ENCODE data around the gene HSPB9.

HSPB9 gene

GRCh38 chr17:42165751-42166150, 43.1 kb downstream of the HSPB9 start:
- Histone ChIP-seq H3K9me3 (replicated peaks; ENCODE audit: low read length) (no peaks in the 10 kb centered on the region), H3K27me3 (ENCODE audit: control insufficient read depth, insufficient read depth, low read length) (peaks cover 12% of the 10 kb centered on the region), H3K4me2 (ENCODE audit: low read length) (no peak overlapping the region), H3K36me3 (ENCODE audit: insufficient read depth, low read length) (no peaks in the 10 kb centered on the region), H3K4me1 (ENCODE audit: control insufficient read depth, insufficient read depth, low read length) (no peaks in the 10 kb centered on the region), H3K9ac (ENCODE audit: low read depth, low read length) (no peak overlapping the region), H3K4me3 (ENCODE audit: low read length) (no peak overlapping the region)

GRCh38 chr17:42166196-42166763, 43.7 kb downstream of the HSPB9 start:
- no peak overlapping the region for H3K4me3 ChIP-seq (ENCODE audit: low read length)
- H3K36me3 ChIP-seq (ENCODE audit: insufficient read depth, low read length) = no peaks in the 10 kb centered on the region
- no peak overlapping the region for H3K4me2 ChIP-seq (ENCODE audit: low read length)
- peaks cover 17% of the 10 kb centered on the region for H3K27me3 ChIP-seq (ENCODE audit: control insufficient read depth, insufficient read depth, low read length)
- H3K9me3 ChIP-seq (replicated peaks; ENCODE audit: low read length) = no peaks in the 10 kb centered on the region
- H3K4me1 ChIP-seq (ENCODE audit: control insufficient read depth, insufficient read depth, low read length) = no peaks in the 10 kb centered on the region
- no peak overlapping the region for H3K9ac ChIP-seq (ENCODE audit: low read depth, low read length)

- H3K4me3 ChIP-seq (ENCODE audit: low read length) = no peak overlapping the region
- no peaks in the 10 kb centered on the region for H3K4me1 ChIP-seq (ENCODE audit: control insufficient read depth, insufficient read depth, low read length)
- no peaks in the 10 kb centered on the region for H3K36me3 ChIP-seq (ENCODE audit: insufficient read depth, low read length)
- H3K27me3 ChIP-seq (ENCODE audit: control insufficient read depth, insufficient read depth, low read length) = peaks cover 31% of the 10 kb centered on the region
- no peak overlapping the region for H3K4me2 ChIP-seq (ENCODE audit: low read length)
- H3K9ac ChIP-seq (ENCODE audit: low read depth, low read length) = no peak overlapping the region
- no peaks in the 10 kb centered on the region for H3K9me3 ChIP-seq (replicated peaks; ENCODE audit: low read length)
These were observed 45.2 kb downstream of the HSPB9 start for GRCh38 chr17:42167807-42168206.

GRCh38 chr17:42169351-42169750, 46.7 kb downstream of the HSPB9 start:
- H3K4me2 ChIP-seq (ENCODE audit: low read length) = no peak overlapping the region
- no peaks in the 10 kb centered on the region for H3K4me1 ChIP-seq (ENCODE audit: control insufficient read depth, insufficient read depth, low read length)
- H3K9ac ChIP-seq (ENCODE audit: low read depth, low read length) = no peak overlapping the region
- H3K27me3 ChIP-seq (ENCODE audit: control insufficient read depth, insufficient read depth, low read length) = peaks cover 32% of the 10 kb centered on the region
- no peak overlapping the region for H3K4me3 ChIP-seq (ENCODE audit: low read length)
- no peaks in the 10 kb centered on the region for H3K36me3 ChIP-seq (ENCODE audit: insufficient read depth, low read length)
- H3K9me3 ChIP-seq (replicated peaks; ENCODE audit: low read length) = no peaks in the 10 kb centered on the region

- Histone ChIP-seq H3K4me3 (ENCODE audit: low read length) (no peak overlapping the region), H3K4me1 (ENCODE audit: control insufficient read depth, insufficient read depth, low read length) (no peaks in the 10 kb centered on the region), H3K4me2 (ENCODE audit: low read length) (no peak overlapping the region), H3K9me3 (replicated peaks; ENCODE audit: low read length) (no peaks in the 10 kb centered on the region), H3K27me3 (ENCODE audit: control insufficient read depth, insufficient read depth, low read length) (peaks cover 43% of the 10 kb centered on the region), H3K9ac (ENCODE audit: low read depth, low read length) (no peak overlapping the region), H3K36me3 (ENCODE audit: insufficient read depth, low read length) (no peaks in the 10 kb centered on the region)
These were observed 49.2 kb downstream of the HSPB9 start for GRCh38 chr17:42171831-42172230.

All from skeletal muscle satellite cell (primary cell).